ENCODE data around the gene TULP4.
"Not testable (repeated sequence)": the region's sequence is repeated elsewhere in the genome, so short reads cannot be mapped to it uniquely, and the experiment has no call there.

Gene TULP4

GRCh38 chr6:158329531-158329930 lies 17.3 kb downstream of the TULP4 start:
- no peak for FAIRE-seq

- no peak for FAIRE-seq
Observed at GRCh38 chr6:158330016-158330415, 17.8 kb downstream of the TULP4 start.

- no peak for FAIRE-seq
Observed at GRCh38 chr6:158332237-158332636, 20.0 kb downstream of the TULP4 start.

DNA sequence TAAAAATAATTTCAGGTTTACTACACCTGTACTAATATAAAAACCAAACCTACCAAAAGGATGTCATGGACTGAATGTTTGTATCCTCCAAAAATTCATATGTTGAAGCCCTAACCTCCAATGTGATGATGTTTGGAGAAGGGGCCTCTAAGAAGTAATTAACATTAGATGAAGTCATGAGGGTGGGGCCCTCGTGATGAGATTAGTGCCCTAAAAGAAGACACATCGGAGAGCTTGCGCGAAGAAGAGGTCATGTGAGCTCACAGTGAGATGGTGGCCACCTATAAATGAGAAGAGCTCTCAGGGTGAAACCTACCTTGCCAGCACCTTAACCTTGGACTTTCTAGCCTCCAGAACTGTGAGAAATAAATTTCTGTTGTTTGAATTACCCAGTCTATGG lies 20.8 kb downstream of the TULP4 start:
- FAIRE-seq, result no peak

DNA sequence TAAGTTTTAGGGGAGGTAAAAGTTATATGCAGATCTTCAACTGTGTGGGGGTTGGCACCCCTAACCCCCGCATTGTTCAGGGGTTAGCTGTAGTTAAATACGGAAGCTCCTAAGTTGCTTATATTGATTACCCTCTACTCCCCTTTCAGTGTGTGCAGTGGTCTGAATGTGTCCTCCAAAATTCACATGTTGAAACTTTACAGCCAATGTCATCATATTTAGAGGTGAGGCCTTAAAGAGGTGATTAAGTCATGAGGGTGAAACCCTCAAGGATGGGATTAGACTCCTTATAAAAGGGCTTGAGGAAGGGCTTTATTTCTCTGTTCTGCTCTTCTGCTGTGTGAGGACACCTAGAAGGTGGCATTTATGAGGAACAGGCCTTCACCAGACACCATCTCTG lies 22.3 kb downstream of the TULP4 start:
- FAIRE-seq, result no peak

- FAIRE-seq, result no peak
Observed at GRCh38 chr6:158337332-158337731, 25.1 kb downstream of the TULP4 start.

GRCh38 chr6:158338311-158339112 lies 26.2 kb downstream of the TULP4 start:
- no peak for FAIRE-seq

DNA sequence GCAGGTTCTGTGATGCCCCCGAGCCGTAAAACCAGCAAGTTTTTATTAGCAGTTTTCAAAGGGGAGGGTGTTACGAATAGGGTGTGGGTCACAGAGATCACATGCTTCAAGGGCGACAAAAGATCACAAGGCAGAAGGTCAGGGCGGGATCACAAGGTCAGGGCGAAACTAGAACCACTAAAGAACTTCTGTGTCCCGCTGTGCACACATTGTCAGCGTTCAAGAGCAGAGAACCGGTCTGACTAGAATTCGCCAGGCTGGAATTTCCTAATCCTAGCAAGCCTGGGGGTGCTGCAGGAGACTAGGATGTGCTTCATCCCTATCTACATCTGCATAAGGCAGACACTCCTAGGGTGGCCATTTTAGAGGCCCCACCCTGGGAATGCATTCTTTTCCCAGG lies 26.9 kb downstream of the TULP4 start:
- not testable (repeated sequence) for FAIRE-seq

DNA sequence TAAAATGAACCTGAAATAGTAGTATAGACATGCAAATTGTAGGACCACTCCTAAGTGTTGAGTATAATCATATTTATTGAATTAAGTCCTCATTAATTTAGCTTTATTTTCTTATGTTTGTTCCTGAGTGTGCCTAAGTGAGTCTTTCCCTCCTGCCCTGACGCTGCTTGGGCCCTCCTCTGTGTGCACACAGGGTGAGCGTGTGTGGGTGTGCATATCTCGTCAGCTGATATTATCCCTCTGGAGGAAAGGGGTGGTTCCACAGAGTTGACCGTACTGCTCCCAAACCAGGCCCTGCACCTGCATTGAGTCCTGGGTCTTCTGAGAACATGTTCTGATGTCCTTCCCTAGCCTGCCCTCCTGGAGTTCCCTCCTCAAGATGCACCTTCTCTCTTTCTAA lies 28.0 kb downstream of the TULP4 start:
- FAIRE-seq, result no peak

DNA sequence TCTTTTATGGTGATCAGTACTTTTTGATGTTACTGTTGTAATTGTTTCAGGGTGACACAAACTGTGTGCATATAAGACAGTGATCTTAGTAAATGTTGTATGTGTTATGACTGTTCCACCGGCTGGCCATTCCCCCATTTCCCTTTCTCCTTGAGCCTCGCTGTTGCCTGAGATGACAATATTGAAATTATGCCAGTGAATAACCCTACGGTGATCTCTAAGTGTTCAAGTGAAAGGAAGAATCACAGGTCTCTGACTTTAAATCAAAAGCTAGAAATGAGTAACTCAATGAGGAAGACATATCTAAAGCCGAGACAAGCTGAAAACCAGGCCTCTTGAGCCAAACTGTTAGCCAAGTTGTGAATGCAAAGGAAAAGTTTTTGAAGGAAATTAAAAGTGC lies 32.3 kb downstream of the TULP4 start:
- no peak for FAIRE-seq

- FAIRE-seq, result not testable (repeated sequence)
Observed at GRCh38 chr6:158345444-158345843, 33.2 kb downstream of the TULP4 start.

DNA sequence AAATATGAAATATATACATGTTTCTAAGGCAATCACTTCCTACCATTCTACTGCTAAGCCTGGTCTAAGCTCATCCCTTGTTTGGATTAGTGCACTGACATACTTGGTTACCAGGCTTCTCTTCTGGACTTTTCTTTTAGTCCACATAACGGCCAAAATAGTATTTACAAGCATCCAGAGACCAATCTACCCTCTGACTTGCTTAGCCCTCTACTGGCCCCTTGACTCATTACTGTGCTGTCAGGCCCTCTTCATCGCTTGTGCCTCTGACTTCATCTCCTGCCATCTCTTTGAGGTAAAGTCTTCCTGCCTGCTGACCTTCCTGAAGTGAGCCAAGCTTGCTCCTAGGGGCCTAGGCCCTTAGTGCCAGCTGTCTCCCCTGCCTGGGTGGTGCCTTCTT lies 35.1 kb downstream of the TULP4 start:
- no peak for FAIRE-seq

- not testable (repeated sequence) for FAIRE-seq
Observed at GRCh38 chr6:158348737-158349504, 36.7 kb downstream of the TULP4 start.

- not testable (repeated sequence) for FAIRE-seq
Observed at GRCh38 chr6:158349505-158350275, 37.4 kb downstream of the TULP4 start.

- not testable (repeated sequence) for FAIRE-seq
Observed at GRCh38 chr6:158350731-158351130, 38.5 kb downstream of the TULP4 start.

GRCh38 chr6:158353883-158354877 lies 41.9 kb downstream of the TULP4 start:
- FAIRE-seq, result no peak

DNA sequence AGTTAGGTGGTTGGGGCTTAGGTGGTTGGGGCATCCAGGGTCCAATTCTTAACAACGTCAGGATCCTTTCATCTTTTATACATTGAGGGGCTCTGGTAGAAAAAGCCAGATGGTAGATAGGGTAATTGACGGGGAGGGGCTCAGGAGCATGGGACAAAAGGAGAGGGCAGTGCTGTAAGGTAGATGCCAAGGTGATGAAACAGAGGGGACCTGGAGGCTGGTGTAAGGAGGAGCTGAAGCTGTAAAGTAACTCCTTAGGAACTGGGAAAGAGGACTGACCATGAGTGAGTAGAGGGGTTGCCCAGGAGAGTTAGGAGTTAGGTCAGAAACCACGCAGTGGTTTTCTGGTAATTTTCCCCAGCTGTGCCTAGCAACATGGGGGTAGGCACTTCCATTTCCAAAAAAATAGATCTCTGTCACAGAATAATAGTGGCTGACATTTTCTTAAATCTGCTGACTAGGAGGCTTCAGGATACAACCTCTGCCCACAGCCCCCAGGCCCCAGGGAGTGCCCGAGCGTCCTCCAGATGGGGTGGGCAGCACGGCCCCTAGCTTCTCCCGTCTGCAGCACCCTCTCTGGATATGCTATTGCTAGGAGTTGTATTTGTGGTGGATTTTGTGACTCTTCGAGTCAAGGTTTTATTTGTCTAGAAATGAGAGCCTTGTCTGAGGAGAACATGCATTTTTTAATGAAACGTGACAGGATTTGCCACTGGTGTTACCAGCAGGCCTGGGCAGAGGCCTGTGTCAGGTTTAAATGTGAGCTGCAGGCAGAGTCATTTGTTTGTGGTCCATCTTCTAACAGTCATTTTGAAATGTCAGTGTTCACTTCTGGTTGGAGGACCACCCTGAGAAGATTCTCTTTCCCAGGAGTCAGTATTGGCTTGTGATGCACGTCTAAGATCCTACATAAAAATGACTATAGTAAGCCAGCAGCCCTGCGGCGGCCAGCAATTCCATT lies 44.6 kb downstream of the TULP4 start:
- no peak for FAIRE-seq

DNA sequence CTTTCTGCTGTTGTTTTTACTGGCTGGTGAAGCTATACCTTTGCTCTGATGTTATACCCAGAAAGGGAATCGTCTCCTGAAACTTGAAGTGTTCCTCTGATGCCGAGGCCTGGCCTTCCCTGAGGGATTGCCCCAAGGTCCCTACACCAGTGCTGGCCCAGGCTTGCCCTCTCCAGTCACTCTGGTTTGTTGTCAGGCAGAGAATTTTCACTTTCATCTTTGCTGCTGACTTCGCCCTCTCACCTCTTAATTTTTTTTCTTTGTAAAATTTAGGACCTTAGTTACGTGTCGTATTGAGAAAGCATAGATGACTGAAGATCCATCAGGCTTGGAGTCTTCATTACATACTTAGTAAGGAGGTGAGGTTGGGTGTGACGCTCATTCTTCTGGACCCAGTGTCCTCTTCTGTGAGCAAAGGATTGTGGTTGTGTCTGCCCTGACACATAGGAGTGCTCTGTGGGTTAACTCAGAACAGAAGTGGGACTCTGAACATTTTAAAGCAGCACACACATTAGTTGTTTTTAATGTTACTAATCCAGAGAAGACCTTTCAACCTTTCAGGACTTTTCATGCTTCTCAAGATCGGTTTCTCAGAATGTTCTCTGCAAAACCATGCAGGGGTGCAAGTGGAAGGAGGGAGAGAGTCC lies 45.4 kb downstream of the TULP4 start:
- no peak for FAIRE-seq

- FAIRE-seq, result no peak
Observed at GRCh38 chr6:158358450-158359077, 46.3 kb downstream of the TULP4 start.

DNA sequence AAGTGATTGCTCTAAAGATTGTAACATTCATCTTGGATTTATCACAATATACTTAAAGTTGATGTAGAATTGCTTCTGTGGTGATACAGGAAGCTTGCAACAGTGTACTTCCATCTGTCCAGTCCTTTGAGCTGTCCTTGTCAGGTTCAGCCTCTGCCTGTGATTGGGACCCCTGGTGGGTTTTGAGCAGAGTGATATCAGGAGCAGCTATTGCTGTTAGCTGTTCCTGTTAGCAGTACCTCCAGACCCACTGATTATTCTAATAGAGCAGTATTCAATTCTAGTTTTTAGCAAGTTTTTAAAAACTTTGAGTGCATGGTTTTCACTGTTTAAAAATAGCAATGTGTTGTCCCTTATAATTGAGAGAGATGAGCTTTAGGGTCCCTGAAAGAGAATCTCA lies 48.8 kb downstream of the TULP4 start:
- FAIRE-seq, result no peak
